NCI-H226 (cell line): ENCODE measurements around the gene FGF6.
"Not testable (repeated sequence)": the region's sequence is repeated elsewhere in the genome, so short reads cannot be mapped to it uniquely, and the experiment has no call there.

Source experiments
- DNase-seq: peaks from one replicate; pipeline ENCODE4 v3.0.0-alpha.2; 2015

The FGF6 gene

GRCh38 chr12:4445156-4446101, at the start of gene FGF6:
TSS of gene FGF6 (minus strand) at chr12:4445815. CDS start at chr12:4445570, 245 bp downstream.
- DNase-seq: no peak

GRCh38 chr12:4490973-4491372, 45.4 kb upstream of the FGF6 start:
- DNase-seq: no peak

GRCh38 chr12:4489556-4489955, 43.9 kb upstream of the FGF6 start:
- no peak for DNase-seq

GRCh38 chr12:4486980-4487379, 41.4 kb upstream of the FGF6 start:
- no peak for DNase-seq

- DNase-seq: no peak
Observed at GRCh38 chr12:4486049-4486699, 40.6 kb upstream of the FGF6 start.

- DNase-seq: no peak
Observed at GRCh38 chr12:4483885-4484823, 38.5 kb upstream of the FGF6 start.

GRCh38 chr12:4482936-4483335, 37.3 kb upstream of the FGF6 start:
- DNase-seq: no peak

- no peak for DNase-seq
Observed at GRCh38 chr12:4478933-4479332, 33.3 kb upstream of the FGF6 start.

- no peak for DNase-seq
Observed at GRCh38 chr12:4477129-4477528, 31.5 kb upstream of the FGF6 start.

GRCh38 chr12:4472046-4472445, 26.4 kb upstream of the FGF6 start:
- DNase-seq: no peak

- DNase-seq: no peak
Observed at GRCh38 chr12:4471256-4471655, 25.6 kb upstream of the FGF6 start.

- DNase-seq: no peak
Observed at GRCh38 chr12:4468994-4469393, 23.4 kb upstream of the FGF6 start.

GRCh38 chr12:4460761-4461160, 15.1 kb upstream of the FGF6 start:
- DNase-seq: no peak

GRCh38 chr12:4455849-4456248, 10.2 kb upstream of the FGF6 start:
- DNase-seq: not testable (repeated sequence)

- no peak for DNase-seq
Observed at GRCh38 chr12:4454315-4454860, 8.8 kb upstream of the FGF6 start.

GRCh38 chr12:4451694-4452093, 6.1 kb upstream of the FGF6 start:
- DNase-seq: no peak

GRCh38 chr12:4450551-4451112, 5.0 kb upstream of the FGF6 start:
- DNase-seq: no peak

- no peak for DNase-seq
Observed at GRCh38 chr12:4449851-4450221, 4.2 kb upstream of the FGF6 start.

GRCh38 chr12:4448943-4449850, 3.6 kb upstream of the FGF6 start:
- no peak for DNase-seq

- no peak for DNase-seq
Observed at GRCh38 chr12:4448371-4448940, 2.8 kb upstream of the FGF6 start.

- DNase-seq: no peak
Observed at GRCh38 chr12:4447151-4447550, 1.5 kb upstream of the FGF6 start.
